Femur (tissue), 1 donor: Measurements from ENCODE around the gene RDH5.
"Not testable (repeated sequence)": the region's sequence is repeated elsewhere in the genome, so short reads cannot be mapped to it uniquely, and the experiment has no call there.

Experiments
- DNase-seq: peaks from one replicate; pipeline ENCODE4 v3.0.0-alpha.2; 2017

RDH5 gene

GRCh38 chr12:55746174-55746912, 26.1 kb downstream of the RDH5 start:
- DNase-seq: no peak

- no peak for DNase-seq
Observed at GRCh38 chr12:55746913-55747231, 26.7 kb downstream of the RDH5 start.

GRCh38 chr12:55748230-55748993, 28.2 kb downstream of the RDH5 start:
- DNase-seq: no peak

GRCh38 chr12:55755246-55755645, 35.1 kb downstream of the RDH5 start:
- no peak for DNase-seq

- no peak for DNase-seq
Observed at GRCh38 chr12:55757701-55758100, 37.5 kb downstream of the RDH5 start.

GRCh38 chr12:55758575-55758974, 38.4 kb downstream of the RDH5 start:
- DNase-seq: not testable (repeated sequence)

- no peak for DNase-seq
Observed at GRCh38 chr12:55760663-55761062, 40.5 kb downstream of the RDH5 start.

- DNase-seq: no peak
Observed at GRCh38 chr12:55762646-55763045, 42.5 kb downstream of the RDH5 start.

- DNase-seq: no peak
Observed at GRCh38 chr12:55765736-55766290, 45.6 kb downstream of the RDH5 start.

GRCh38 chr12:55767156-55767555, 47.0 kb downstream of the RDH5 start:
- no peak for DNase-seq

GRCh38 chr12:55771736-55772135, 51.5 kb downstream of the RDH5 start:
- no peak for DNase-seq
